Measurements from ENCODE around the gene BDP1. TPM values are rescaled to one million over a fixed set of nuclear protein-coding genes. Genes with fewer than 3 reads are reported as not detected.
"Not testable (repeated sequence)": the region's sequence is repeated elsewhere in the genome, so short reads cannot be mapped to it uniquely, and the experiment has no call there.

BDP1 gene
- polyA plus RNA-seq, 1 donor from 2014 or later = 83.7 TPM

GRCh38 chr5:71551582-71551981, 96.1 kb downstream of the BDP1 start:
- H3K9me2 ChIP-seq (ENCODE audit: insufficient read depth, low read length); H3K9ac ChIP-seq (ENCODE audit: low read length); H3K4me3 ChIP-seq (ENCODE audit: low read length); H3K9me3 ChIP-seq (ENCODE audit: low read length); H3K79me2 ChIP-seq (replicated peaks; ENCODE audit: insufficient read depth, low read length); H3K4me2 ChIP-seq (ENCODE audit: low read length); H3K27ac ChIP-seq (ENCODE audit: low read length); H4K20me1 ChIP-seq (ENCODE audit: insufficient read depth); H2AFZ ChIP-seq (ENCODE audit: low read depth, low read length); H3K27me3 ChIP-seq (ENCODE audit: insufficient read depth, low read depth, low read length); H3F3A ChIP-seq (ENCODE audit: insufficient read depth, low read length, poor library complexity, severe bottlenecking): not testable (repeated sequence)
- peaks cover 21% of the 10 kb centered on the region for H3K36me3 ChIP-seq (ENCODE audit: insufficient read depth, low read length)

- H3K9me3 ChIP-seq (ENCODE audit: low read length); H3K9ac ChIP-seq (ENCODE audit: low read length); H2AFZ ChIP-seq (ENCODE audit: low read depth, low read length); H3K4me2 ChIP-seq (ENCODE audit: low read length); H4K20me1 ChIP-seq (ENCODE audit: insufficient read depth); H3K79me2 ChIP-seq (replicated peaks; ENCODE audit: insufficient read depth, low read length); H3F3A ChIP-seq (ENCODE audit: insufficient read depth, low read length, poor library complexity, severe bottlenecking); H3K27ac ChIP-seq (ENCODE audit: low read length); H3K4me3 ChIP-seq (ENCODE audit: low read length); H3K27me3 ChIP-seq (ENCODE audit: insufficient read depth, low read depth, low read length); H3K9me2 ChIP-seq (ENCODE audit: insufficient read depth, low read length): not testable (repeated sequence)
- H3K36me3 ChIP-seq (ENCODE audit: insufficient read depth, low read length) = peaks cover 21% of the 10 kb centered on the region
These were observed 96.7 kb downstream of the BDP1 start for GRCh38 chr5:71552026-71552749.

- Histone ChIP-seq H4K20me1 (ENCODE audit: insufficient read depth) (no peaks in the 10 kb centered on the region), H3K4me2 (ENCODE audit: low read length) (no peak overlapping the region), H3K9ac (ENCODE audit: low read length) (no peak overlapping the region), H3K36me3 (ENCODE audit: insufficient read depth, low read length) (no peaks in the 10 kb centered on the region), H3K9me3 (ENCODE audit: low read length) (no peaks in the 10 kb centered on the region), H3F3A (ENCODE audit: insufficient read depth, low read length, poor library complexity, severe bottlenecking) (no peaks in the 10 kb centered on the region), H3K4me3 (ENCODE audit: low read length) (no peak overlapping the region), H3K27me3 (ENCODE audit: insufficient read depth, low read depth, low read length) (no peaks in the 10 kb centered on the region), H2AFZ (ENCODE audit: low read depth, low read length) (no peak overlapping the region), H3K27ac (ENCODE audit: low read length) (no peak overlapping the region), H3K9me2 (ENCODE audit: insufficient read depth, low read length) (no peaks in the 10 kb centered on the region), H3K79me2 (replicated peaks; ENCODE audit: insufficient read depth, low read length) (no peaks in the 10 kb centered on the region)
- TF ChIP-seq RAD21 (conservative IDR thresholded peaks at IDR 0.05) (no peak), SMC3 (conservative IDR thresholded peaks at IDR 0.05; ENCODE audit: poor library complexity) (no peak), POLR2AphosphoS5 (IDR thresholded peaks at IDR 0.05) (no peak), MXI1 (conservative IDR thresholded peaks at IDR 0.05; ENCODE audit: poor library complexity, severe bottlenecking) (no peak)
These were observed 107.7 kb downstream of the BDP1 start for GRCh38 chr5:71563161-71563560.

- H3F3A ChIP-seq (ENCODE audit: insufficient read depth, low read length, poor library complexity, severe bottlenecking) = no peaks in the 10 kb centered on the region
- no peak overlapping the region for H3K27ac ChIP-seq (ENCODE audit: low read length)
- no peaks in the 10 kb centered on the region for H3K79me2 ChIP-seq (replicated peaks; ENCODE audit: insufficient read depth, low read length)
- no peak overlapping the region for H3K4me3 ChIP-seq (ENCODE audit: low read length)
- TF ChIP-seq RAD21 (conservative IDR thresholded peaks at IDR 0.05) (no peak), CTCF (IDR thresholded peaks at IDR 0.05; ENCODE audit: poor library complexity, severe bottlenecking) (no peak)
- no peaks in the 10 kb centered on the region for H3K9me2 ChIP-seq (ENCODE audit: insufficient read depth, low read length)
- no peaks in the 10 kb centered on the region for H3K36me3 ChIP-seq (ENCODE audit: insufficient read depth, low read length)
- no peak overlapping the region for H2AFZ ChIP-seq (ENCODE audit: low read depth, low read length)
- H3K27me3 ChIP-seq (ENCODE audit: insufficient read depth, low read depth, low read length) = no peaks in the 10 kb centered on the region
- no peak overlapping the region for H3K9ac ChIP-seq (ENCODE audit: low read length)
- H3K9me3 ChIP-seq (ENCODE audit: low read length) = no peaks in the 10 kb centered on the region
- H3K4me2 ChIP-seq (ENCODE audit: low read length) = no peak overlapping the region
- no peaks in the 10 kb centered on the region for H4K20me1 ChIP-seq (ENCODE audit: insufficient read depth)
These were observed 109.4 kb downstream of the BDP1 start for GRCh38 chr5:71564895-71565294.
